Umbilical cord (tissue), 2 donors: ENCODE measurements around the gene ARL14. TPM values are rescaled to one million over a fixed set of nuclear protein-coding genes. Genes with fewer than 3 reads are reported as not detected.

Source experiments
- DNase-seq: peaks from one replicate; pipeline ENCODE4 v3.0.0-alpha.2; 2015; ENCODE audit warnings: low spot score
- total RNA-seq: library from RNA; depleted of rRNA; stranded (reverse); fragments of >200 nt; gene quantifications from one replicate; pipeline ENCODE4 v1.2.3, GENCODE V29; 2014; ENCODE audit warnings: low replicate concordance; ENCODE audit not compliant: insufficient read depth

Gene ARL14
- total RNA-seq, result 1.9 TPM

- DNase-seq, result peak; percentile 10
These were observed at the start of gene ARL14 for GRCh38 chr3:160676547-160677303. Gene ARL14 (plus strand): TSS chr3:160677160. CDS start chr3:160677347, 187 bp downstream.

DNA sequence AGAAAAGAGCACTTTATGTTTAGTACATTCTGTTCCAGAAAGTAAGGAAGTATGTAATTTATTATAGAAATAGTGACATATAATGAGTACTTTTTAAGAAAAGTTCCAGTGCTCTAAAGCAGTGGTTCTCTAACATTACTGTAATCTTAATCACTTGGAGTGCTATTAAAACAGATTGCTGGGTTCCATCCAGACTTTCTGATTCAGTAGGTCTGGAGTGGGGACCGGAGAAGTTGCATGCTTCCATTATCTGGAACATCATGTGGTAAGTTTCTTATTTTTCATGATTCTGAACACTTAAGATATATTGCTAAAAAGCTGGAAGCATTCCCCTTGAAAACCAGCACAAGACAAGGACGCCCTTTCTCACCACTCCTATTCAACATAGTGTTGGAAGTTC, 47.5 kb upstream of the ARL14 start:
- no peak for DNase-seq

DNA sequence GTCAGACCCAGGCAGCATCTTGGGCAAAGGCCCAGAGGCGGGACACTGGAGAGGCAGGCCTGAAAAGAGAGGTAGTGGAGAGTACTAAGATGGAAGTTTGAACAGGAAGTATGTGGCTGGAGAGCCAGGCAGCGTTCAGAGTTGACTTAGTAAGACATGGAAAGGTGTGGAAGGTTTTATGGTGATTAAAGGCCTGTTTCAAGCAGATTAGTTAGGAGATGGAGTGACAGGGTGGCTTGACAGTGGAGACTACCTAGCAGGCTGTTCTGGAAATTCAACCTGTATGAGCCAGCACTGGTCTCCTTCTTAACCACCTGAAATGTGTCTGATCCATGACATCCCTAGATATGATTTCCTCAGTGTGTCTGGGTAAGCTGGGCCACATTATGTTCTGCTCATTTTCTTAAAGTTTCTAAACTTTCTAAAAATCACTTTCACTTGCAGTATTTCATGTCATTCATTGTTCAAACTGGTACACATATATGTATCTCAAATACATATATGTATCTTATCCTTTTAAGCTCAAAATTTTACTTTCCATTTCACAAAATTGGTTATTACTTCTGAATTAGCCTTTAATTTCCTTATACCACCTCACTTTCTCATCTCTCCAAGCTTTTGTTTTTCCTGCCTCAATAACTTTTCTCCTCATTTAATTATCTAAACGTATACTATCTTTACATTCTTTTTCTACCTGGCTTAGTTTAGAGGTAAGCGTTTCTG, 43.4 kb upstream of the ARL14 start:
- DNase-seq, result no peak

DNA sequence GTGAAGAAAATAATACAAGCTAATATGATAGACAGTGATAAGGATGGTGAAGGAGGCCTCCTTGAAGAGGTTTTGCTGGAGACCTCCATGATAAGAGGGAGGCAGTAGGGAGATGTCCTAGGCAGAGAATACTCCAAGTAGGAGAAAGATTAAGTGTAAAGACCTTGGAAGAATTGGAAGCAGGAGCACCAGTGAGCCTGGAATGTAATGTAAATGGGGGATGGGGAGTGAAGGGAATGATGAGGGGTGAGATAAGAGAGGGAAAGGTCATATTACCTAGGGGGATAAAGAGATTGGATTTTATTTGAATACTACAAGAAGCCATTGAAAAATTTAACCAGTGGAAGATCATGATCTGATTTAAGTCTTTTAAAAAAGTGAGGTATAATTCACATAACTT, 41.7 kb upstream of the ARL14 start:
- no peak for DNase-seq

GRCh38 chr3:160637086-160637485, 39.9 kb upstream of the ARL14 start:
- no peak for DNase-seq

DNA sequence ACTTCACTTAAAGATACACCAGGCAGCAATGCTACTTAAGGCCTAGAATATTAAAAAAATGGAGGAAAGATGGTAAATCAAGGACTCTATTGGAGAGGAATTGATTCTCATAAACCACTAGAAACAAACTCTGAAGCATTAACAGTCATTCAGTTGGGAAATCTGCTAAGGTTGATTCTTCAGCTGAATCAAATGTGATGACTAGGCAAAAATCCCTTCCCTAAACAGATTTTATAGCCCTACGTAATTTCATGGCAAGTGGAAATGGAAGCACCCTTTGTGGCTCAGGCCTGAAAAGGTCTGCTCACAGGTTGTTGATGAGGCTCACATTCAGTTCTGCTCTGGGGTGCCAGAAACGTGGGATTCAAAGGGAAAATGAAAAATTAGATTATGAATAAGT, 38.8 kb upstream of the ARL14 start:
- no peak for DNase-seq

DNA sequence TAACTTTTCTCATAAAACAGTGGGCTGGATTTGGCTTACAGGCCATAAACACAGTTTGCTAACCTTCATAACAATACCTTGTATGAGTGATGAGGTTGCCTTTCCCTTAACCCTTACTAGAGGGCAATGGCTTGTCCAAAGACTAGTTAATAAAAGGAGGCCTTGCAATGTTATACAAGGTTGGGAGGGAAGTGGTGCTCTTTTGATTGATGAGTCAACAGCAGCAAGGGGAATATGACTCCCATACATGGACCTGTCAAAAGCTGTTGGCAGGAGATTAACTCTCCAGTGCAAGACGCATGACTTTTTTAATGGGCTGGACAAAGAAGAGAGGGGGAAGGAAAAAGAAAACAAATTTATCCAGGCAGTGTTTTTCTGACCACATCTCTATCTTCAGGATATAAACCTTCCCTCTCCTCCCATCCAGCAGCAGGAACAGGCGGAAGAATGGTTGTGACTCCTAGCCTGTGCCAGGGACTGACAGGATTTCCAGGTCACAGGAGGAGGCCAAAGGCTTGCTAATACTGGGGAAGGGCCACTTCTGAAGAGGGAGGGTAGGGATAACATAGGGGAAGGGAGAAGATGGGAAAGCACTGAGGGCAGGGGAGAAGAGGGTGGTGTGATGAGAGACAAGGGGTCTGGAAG, 35.2 kb upstream of the ARL14 start:
- no peak for DNase-seq

DNA sequence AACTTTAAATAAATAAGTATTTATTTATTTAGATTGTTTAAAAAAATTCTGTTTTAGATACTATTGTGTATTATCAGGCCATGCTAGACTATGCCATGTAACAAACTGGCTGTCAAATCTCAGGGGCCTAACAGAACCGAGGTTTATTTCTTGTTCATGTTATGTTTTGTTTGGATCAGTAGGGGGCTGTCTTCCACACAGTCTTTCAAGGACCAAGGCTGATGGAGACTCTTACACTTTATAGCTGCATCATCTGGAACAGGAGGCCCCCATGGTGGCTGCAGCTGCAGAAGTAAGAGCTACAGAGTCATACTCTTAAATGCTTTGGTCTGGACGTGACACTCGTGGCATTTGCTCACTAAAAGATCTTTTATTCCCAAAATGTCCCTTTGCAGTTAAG, 33.0 kb upstream of the ARL14 start:
- DNase-seq, result no peak

DNA sequence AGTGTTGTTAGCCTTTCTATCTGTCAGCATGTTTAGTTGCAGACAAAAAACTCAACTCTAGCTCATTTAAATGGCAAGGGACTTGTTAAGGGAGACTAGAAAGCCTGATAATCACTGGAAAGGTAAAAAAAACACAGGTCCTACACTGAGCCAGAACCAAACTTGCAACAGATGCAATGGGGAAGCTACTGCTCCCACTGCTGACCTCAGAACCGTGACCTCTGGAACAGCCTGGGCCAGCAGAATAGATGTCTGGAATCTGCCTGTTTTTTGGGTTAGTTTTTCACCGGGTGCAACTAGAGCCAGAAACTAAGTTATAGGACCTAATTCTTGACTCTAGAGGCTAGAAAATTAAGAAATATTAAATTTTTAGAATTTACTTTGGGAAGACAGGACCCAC, 32.5 kb upstream of the ARL14 start:
- no peak for DNase-seq

- no peak for DNase-seq
These were observed 28.3 kb upstream of the ARL14 start for GRCh38 chr3:160648701-160649100.

DNA sequence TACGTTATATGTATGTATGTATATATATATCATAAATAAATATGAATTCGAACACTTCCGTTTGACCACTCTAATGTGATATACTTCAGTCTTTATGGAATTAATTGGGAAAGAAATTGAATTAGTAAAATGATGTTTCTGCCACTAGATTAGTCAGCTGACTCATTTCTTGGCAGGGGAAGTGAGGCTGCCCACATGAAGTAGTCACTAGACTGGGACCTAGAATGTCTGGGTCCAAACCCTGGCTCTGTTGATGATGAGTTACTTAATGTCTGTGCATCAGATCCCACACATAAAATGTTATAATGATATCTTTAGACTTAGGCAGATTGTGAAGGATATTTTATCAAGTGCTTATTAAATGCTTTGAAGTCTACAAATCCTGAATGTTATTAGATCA, 27.4 kb upstream of the ARL14 start:
- no peak for DNase-seq

- no peak for DNase-seq
These were observed 23.4 kb upstream of the ARL14 start for GRCh38 chr3:160653512-160653911.

GRCh38 chr3:160660902-160661301, 16.1 kb upstream of the ARL14 start:
- DNase-seq, result no peak

DNA sequence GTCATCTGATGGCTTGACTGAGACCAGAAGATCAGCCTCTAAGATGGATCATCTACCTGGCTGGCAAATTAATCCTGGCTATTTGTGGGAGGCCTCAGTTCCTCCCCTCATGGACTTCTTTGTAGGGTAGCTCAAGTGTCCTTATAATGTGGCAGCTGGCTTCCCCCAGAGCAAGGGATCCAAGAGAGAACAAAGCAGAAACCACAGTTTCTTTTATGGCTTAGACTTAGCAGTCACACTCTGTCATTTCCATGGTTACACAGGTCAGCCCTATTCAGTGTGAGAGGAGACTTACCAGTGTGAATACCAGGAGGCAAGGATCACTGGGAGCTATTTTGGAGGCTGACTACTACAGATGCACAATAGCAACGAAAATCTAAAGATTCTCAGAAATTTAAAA, 15.3 kb upstream of the ARL14 start:
- no peak for DNase-seq

GRCh38 chr3:160665231-160665630, 11.7 kb upstream of the ARL14 start:
- DNase-seq, result no peak

DNA sequence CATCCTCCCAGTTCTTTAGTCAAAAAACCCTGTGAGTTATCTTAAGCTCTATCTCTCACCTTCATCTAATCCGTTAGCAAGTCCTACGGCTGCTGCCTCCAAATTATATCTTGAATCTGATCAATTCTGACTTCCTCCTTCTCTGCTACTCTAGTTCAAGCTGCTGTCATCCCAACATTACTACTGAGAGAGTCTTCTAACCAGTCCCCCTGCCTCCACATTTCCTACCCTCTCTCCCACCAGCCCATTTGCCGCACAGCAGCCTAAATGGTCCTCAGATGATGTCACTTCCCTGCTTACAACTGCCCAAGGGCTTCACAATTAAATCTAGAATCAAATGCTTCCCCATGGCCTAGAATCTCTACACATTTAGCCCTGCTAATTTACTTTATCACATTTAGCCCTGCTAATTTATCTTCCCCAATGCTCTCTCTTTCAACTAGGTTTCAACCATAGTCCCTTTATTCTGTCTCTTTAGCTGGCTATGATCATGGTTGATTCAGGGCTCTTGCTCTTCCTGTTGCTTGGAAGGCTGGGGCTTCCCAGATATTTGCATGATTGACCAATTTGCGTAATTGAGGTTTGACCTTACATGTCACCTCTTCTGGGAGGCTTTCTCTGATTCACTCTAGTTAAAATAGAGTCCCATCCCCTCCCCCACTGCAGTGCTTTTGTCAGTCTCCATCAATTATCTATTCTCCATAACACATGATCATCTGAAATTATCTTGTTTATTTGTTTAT, 11.0 kb upstream of the ARL14 start:
- DNase-seq, result no peak

GRCh38 chr3:160667452-160667851, 9.5 kb upstream of the ARL14 start:
- no peak for DNase-seq

DNA sequence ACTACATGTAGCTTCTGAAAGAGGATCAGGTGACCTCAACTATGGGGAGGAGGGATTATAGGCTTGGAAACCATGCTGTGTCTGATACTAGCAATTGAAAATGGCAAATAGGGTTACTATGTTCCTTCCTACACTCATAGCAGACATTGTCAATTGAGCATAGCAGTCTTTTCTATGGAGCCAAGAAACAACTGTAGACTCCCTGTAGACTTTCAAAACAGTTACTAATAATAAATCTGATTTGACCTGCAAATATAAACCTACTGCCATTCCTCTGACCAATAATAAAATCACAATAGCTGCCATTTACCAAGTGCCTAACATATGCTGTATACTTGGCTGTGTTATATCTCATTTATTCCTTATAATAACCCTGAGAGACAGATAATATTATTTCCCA, 8.5 kb upstream of the ARL14 start:
- no peak for DNase-seq

- no peak for DNase-seq
These were observed 5.7 kb upstream of the ARL14 start for GRCh38 chr3:160671231-160671630.

DNA sequence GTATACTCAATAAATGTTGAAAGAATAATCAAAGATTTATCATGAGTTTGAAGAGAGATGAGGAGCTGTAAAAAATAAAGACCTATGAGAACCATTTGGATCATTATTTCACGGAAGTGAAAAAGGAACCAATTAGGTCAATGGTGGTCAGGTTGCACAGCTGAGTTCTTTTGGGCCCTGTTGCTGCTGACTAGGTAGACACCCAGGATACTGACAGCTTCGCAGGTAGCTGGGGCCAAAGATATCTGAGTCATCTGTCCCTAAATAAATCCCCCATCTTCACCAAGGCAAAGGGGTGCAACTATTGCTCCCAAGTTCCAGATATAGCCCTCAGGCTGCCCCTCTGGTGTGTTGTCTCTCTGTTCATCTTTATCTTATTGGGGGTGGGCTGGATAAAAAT, 5.0 kb upstream of the ARL14 start:
- DNase-seq, result no peak

- no peak for DNase-seq
These were observed 3.8 kb upstream of the ARL14 start for GRCh38 chr3:160673188-160673587.

- DNase-seq, result no peak
These were observed 1.3 kb upstream of the ARL14 start for GRCh38 chr3:160675566-160676124.
